GM18858 (cell line): Measurements from ENCODE around the gene UBE2V1.
A peak's percentile ranks its signal among the peaks of the same experiment; 100 is the strongest.
"Not testable (repeated sequence)": the region's sequence is repeated elsewhere in the genome, so short reads cannot be mapped to it uniquely, and the experiment has no call there.

Experiments
- ATAC-seq: cut with Tn5 transposase; IDR thresholded peaks from one replicate; pipeline ENCODE4 v1.9.1; 2021; ENCODE audit not compliant: unreplicated experiment

Gene UBE2V1

DNA sequence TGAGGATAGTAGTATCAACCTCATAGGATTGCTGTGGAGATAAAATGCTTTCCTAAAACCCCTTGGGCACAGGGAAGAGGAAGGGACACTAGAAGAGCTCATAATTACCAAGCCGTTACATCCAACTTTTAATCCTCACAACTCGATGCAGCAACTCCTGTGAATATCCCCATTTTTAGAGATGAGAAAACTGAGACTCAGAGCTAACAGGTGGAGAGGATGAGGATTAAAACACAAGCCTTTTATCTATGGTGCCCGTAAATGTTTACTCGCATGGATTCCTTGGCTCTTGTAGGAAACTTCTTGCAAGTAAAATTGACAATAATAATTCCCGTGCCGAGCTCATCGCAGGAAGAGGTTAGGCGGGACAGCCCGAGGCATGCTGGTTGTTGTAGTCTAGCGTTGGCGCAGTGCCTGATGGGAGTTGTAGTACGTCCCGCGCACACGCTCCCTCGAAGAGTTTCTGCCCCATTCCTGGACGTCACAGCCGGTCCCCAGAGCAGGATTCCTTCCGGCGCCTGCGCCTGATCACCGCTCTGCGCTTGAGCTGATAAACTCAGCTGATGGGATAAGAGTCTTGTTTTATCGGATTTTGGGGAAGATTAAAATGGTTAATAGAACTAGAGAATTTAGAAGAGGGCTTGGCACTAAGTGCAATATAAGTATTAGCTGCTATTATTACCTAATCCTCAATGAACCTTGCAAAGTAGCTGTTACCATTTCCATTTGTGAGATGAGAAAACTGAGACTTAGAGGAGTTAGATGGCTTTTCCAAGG is 2.8 kb upstream of the UBE2V1 start:
- ATAC-seq: peak; percentile 63

DNA sequence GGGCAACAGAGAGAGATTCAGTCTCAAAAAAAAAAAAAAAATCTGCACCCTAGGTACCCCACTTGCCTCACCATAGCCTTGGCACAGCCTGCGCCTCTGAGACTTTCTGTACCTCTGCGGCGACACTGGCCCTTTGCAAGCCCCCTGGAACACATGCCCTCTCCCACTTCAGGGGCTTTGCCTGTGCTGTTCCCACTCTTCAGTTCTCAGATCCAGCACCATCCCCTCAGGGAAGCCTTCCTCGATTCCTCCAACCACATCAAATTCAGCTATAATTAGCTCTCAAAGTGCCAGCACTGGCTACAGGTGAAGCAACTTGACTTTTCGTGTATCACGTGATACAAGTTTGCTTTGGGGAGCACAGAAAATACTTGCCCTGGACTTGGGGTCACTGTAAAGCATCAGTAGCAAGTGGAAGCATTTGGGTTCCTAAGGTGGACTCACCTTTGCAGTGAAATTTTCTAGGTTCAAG is 2.1 kb upstream of the UBE2V1 start:
- no peak for ATAC-seq

DNA sequence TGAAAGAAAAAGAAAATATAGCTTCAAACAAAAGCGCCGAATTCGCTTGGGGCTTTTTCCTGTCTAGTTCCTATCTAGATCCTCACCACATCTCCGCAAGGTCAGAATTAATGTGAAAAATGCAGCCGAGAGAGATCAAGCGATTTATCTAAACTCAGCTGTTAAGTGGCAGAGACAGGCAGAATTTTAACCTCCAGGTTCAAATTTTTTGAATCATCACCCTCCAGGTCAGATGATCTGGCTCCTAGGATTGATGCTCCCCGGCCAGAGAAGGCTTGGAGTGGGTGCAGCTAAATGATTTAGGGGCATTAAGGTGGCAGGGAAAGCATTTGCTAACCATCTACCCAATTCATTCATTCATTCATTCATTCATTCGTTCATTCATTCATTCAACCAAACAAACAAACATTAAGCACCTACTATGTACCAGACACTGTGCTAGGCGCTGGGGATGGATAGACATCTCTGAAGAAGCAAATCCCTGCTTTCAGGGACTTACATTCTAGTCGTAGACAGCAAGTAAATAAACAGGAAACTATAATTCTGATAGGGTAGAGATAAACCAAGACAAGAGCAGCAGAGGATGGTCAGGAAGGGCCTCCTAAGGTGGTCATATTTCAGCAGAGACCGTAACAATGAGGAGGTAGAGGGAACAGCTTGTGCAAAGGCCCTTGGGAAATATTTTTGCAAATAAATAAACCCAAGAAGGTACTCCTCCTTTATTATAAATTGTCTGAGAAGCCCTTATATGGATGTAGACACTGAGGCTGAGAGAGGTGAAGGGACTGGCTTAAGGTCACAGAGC is 672 bp upstream of the UBE2V1 start:
- ATAC-seq: no peak

DNA sequence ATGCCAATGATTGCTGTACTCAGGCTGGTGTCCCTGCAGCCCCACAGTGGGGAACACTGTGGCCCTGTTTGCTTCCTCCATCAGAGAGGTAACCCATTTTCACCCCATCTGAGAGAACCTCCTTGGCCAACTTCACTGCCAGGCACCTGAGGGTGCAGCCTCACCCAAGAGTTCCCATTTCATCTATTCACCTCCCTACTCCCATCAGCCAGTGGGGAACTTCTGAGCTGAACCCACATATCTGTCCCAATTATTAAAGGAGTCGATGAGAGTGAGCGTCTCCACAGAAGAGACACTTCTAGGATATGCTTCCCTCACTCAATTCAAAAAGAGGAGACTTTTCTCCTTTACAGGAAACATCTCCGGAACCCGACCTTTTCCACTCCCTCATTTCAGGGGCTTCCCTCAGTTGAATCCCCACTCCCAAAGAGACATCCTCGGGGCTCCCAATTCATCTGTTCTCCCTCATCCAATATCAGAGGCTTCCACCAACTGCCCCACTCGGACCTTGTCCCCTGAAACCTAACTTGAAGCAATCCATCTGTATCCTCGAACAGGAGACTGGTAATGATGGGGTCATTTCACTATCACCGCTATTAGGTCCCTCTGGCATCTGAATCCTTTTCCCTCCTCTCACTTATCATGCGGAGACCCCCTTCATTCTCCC is 988 bp downstream of the UBE2V1 start:
- ATAC-seq: no peak

DNA sequence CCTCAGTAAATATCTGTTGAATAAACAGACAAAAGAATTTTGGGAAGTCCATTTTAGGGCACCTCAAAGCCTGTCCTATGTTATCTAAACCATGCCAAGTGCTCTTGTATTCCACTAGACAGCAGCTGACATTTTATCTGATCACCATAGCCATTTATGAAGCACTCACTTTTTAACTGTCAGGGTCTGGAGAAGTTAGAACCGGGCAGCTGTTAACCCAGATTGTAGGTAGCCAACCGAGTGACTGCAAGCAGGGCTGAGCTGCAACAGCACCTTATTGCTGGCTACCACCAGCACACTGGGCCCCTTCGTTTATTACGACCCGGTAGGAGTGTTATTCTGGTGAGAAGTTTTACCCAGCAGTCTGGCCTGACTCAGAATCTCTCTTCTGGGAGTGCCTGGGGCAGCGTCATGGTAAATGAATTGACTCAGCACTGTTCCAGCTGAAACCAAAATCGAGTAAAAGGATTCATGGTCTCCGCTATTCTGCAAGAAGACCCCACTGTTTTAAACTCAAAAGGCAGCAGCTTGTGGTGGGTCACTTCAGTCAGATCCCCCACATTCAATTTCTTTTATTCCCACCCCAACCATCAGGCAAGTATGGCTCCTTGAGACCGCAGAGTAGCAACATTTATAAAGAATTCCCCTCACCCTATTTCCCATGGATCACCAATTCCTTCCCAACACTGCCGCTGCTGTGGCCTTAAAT is 1.7 kb downstream of the UBE2V1 start:
- no peak for ATAC-seq

DNA sequence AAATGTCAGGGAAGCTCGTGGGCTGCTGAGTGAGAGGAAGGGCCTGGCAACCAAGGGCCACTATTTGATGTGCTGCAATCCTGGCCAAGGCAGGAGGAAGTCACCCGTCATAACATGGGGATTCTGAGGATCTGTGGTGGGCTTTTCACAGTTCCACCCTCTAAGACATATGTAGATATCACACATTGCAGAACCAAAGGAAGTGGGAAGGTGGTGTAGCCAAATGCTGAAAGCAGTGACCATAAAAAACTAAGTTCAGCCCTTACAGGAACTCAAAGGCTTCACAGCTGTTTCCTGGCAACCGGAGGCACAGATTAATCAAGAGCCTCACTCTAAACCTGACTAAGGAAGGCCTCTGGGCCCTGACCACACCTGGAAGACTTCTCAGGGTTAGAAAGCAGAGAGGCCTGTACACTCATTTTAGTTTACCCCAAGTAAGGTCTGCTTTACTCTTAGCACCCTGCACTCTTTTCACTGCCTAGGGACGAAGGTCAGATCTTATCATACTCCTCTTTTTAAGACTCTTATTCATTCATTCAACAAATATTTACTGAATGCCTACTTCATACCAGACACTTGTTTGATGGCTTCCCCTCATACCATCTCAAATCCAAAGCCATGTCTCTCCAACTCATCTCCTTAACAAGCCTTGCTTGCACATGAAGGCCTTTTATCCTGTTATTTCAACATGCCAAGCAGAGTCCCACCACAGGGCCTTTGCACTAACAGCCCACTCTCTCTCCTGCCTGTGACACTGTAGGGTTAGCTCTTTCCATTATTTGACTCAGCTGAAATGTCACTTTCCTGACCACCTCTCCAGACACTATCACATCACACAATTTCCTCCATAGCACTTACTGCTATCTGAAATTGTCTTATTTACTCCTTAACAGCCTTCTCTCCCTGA is 2.6 kb downstream of the UBE2V1 start:
- peak; percentile 47 for ATAC-seq

DNA sequence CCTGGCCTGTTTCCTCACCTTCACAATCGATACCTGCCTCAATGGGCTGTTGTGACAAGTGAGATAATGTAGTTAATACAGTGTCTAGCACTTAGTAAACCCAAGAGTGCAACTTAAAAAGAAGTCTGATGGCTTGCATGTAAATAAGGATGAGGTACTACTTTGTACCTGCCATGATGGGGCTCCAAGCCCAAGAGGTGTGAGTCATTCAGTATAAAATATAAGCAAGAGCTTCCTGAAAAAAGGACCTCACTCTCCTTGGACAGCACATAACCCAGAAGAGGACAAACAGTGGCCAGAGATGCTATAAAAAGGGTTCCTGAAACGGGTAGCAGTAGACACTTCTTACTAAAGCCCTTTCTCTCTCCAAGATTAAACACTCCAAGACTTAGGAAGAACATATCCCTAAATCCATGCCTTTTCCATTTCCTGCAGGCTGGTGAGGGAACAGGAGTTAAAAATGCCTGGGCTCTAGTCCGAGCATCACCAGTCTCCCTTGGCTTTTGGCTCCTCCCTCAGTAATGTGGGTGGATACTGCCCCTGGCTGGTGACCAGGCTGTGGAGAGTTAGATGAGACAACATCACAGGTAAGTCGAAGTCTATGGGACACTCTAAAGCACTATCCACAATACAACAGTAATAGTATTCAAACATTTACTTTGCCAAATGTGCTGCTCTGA is 4.3 kb downstream of the UBE2V1 start:
- no peak for ATAC-seq

DNA sequence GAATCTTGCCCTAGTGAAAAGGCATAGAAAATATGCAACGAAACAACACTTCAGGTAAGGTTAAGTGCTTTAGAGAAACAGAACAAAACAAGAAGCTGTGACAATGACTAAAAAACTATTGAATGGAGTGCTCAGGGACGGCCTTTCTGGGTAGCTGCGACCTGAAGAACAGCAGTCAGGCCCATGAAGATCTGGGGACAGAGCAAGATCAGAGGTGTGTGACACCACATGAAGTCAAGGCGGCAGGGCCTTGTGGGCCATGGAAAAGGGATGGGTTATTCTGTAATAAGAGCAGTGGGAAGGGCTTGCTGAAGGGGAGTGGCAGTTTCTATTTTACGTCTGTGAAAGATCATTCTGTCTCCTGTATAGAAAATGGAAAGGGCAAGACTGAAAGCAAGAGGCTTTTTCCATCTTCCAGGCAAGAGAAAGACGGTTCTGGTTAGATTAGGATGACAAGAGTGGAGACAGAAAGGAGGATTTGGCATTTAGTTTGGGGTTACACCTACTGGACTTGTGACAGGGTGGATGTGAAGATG is 5.1 kb downstream of the UBE2V1 start:
- no peak for ATAC-seq

DNA sequence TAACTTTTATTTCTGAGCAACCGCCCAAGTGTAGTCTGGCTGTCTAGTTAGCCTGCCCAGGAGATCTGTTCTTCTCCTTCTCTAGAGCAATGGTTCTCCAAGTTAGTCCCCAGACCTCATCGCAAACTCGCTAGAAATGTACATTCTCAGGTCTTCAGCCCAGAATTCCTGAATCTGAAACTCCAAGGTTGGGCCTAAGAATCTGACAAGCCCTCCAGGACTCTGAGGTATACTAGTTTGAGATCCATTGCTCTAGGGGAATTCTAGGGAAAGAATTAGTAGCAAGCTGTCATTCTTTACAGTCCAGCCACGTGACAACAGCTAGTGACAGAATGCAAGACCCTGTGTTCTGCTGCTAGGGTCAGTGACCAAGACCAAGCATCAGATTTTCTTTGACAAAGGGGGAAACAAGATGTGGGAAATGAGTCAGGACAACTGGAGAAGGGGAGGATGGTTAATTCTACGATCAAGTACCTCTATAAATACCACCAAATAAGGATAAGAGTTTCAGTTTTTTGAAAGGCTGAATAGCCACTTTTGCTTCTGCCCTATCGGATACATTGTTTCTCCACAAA is 5.8 kb downstream of the UBE2V1 start:
- ATAC-seq: no peak

DNA sequence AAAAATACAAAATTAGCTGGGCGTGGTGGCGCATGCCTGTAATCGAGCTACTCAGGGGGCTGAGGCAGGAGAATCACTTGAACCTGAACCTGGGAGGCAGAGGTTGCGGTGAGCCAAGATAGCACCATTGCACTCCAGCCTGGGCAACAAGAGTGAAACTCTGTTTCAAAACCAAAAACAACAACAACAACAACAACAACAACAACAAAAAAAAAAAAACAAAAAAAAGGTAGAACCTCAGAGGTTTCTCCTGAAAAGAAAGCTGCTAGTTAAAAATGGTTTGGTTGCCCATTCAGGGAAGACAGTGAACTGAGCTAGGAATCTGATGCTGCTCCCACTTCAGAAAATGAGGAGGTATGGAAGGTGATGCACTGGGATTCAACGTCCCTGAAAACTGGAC is 6.3 kb downstream of the UBE2V1 start:
- not testable (repeated sequence) for ATAC-seq

DNA sequence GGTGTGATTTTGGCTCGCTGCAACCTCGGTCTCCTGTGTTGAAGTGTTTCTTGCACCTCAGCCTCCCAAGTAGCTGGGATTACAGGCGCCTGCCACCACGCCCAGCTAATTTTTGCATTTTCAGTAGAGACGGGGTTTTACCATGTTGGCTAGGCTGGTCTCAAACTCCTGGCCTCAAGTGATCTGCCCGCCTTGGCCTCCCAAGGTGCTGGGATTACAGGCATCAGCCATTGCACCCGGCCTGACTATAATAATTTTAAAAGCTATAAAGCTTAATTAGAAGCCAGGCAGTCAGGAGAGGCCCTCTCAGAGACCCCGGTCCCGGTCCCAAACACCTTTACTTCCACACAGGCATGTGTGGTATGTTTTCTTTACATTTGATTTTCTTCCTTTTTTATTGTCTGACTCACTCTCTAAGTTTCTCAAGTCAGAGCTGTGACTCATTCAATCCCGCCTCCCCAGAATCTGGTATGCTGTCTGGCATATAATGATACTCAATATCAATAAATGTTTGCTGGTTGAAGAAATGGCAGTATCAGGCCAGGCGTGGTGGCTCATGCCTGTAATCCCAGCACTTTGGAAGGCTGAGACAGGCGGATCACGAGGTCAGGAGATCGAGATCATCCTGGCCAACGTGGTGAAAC is 9.4 kb downstream of the UBE2V1 start:
- not testable (repeated sequence) for ATAC-seq

DNA sequence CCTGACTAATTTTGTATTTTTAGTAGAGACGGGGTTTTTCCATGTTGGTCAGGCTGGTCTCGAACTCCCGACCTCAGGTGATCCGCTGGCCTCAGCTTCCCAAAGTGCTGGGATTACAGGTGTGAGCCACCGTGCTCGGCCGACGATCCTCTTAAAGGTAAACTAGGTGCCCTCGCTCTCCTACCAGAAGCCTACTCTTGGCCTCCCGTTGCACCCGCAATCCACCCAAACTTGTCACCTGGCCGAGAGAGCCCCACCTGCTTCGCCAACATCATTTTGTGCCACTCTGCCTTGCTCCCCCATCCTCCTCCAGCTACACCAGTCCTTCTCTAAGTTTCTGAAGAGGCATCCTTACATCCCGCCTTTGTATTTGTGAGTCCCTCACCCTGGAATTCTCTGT is 10.4 kb downstream of the UBE2V1 start:
- not testable (repeated sequence) for ATAC-seq

DNA sequence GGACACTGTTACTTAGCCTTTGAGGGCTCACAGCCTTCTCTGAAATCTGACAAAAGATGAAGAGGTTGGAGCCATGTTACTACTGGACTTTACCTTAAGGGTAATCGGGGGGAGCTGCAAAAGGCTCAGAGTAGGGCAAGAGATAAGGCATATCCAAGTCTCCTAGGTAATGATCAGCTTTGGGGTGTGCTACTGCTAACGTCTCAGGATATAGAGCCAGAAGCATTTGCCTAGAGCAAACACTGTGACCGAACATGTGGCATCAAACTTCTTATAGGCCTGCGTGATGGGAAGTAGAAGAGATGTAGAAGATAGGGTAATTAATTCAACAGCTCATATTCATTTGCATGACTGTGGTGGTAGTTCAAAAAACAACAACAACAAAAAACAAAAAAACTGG is 11.1 kb downstream of the UBE2V1 start:
- no peak for ATAC-seq

DNA sequence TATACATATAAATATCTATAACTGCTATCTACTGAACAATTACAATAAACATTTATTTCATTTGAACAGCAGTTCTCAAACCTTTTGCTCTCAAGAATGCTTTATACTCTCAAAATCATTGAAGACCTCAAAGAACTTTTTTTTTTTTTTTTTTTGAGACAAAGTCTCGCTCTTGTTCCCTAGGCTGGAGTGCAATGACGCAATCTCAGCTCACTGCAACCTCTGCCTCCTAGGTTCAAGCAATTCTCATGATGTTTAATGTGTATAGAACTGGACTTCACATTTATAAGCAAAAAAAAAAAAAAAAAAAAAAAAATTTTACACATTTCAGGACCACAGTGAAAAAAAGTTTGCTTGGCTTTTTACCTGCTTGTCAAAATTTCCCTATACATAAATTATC is 11.7 kb downstream of the UBE2V1 start:
- ATAC-seq: no peak

DNA sequence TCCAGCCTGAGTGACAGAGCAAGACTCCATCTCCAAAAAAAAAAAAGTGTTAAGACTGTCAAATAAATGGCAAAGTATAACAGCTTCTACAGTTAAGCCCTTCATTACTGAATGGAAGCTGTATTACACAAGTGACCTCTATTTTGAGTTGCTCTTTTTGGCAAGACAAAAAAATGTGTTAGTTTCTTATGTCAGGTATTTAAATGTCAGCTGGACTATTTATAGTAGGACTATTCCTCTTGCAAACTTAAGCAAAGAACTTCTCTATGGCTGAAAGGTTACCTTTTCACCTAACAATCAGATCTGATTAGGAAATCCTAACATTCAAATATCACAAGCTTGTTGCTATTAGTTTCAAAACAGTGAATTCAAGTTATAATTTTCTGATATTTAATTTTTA is 12.4 kb downstream of the UBE2V1 start:
- ATAC-seq: no peak

DNA sequence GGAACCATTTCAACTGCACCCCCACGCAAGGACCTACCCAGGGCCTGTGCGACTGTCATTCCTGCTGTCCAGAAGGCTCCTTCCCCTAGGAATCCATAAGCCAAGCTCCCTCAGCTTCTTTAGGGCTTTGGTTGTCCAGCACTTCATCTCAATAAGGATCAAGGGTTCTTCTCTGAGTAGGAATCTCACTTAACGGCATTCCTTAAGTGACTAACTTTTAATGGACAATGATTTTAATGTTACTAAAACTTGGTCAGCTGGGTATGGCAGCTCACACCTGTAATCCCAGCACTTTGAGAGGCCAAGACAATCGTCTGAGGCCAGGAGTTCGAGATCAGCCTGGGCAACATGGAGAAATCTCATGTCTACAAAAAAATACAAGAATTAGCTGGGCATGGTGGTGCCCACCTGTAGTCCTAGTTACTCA is 13.4 kb downstream of the UBE2V1 start:
- ATAC-seq: no peak

DNA sequence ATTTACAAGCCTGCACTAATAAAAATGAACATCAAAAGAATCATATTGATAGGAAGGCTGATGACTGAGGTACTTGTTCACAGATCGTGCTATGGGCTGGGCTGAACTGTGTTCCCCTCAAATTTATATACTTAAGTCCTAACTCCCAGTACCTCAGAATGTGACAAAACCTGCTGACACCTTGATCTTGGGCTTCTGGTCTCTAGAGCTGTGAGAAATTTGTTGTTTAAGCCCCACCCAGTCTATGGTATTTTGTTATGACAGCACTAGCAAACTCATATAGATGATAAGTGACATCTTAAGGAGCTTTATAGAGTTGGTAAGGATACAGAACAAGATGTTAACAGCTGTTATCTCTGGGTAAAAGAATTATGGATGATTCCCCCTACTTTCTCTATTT is 13.8 kb downstream of the UBE2V1 start:
- no peak for ATAC-seq

DNA sequence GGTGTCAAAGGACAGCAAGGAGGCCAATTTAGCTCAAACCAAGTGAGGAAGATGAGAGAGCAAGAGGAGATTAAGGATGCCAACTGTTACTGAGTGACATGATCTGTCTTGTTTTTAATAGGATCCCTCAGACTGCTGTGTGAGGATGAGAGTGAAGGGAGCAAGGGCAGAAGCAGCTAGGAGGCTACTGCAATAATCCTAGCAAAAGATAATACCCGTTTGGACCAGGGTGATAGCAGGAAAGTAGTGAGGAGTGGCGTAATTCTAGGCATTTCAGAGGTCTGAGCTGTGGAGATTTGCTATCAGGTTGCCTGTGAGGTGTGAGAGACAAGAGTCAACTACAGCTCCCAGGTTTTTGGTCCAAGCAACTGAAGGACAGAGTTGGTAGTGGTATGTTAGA is 14.7 kb downstream of the UBE2V1 start:
- no peak for ATAC-seq
